ENCODE data around the gene SLC7A10. TPM values are rescaled to one million over a fixed set of nuclear protein-coding genes. Genes with fewer than 3 reads are reported as not detected.

SLC7A10 gene
- total RNA-seq, result not detected

- H3K27ac ChIP-seq, result no peak within 1 kb of the TSS
- no peaks in the 10 kb centered on the region for H3K9me3 ChIP-seq
- no peaks in the 10 kb centered on the region for H3K36me3 ChIP-seq
- intact Hi-C loops (cut with DNase I), result no loop called here
- H3K9ac ChIP-seq (ENCODE audit: low read depth in 2 of 2, low read length in 2 of 2), result no peak within 1 kb of the TSS
- H3K27me3 ChIP-seq, result peaks cover 37% of the 10 kb centered on the region
- H3K4me3 ChIP-seq, result peak within 1 kb of the TSS; percentile 30
- TF ChIP-seq, protein P1, sequence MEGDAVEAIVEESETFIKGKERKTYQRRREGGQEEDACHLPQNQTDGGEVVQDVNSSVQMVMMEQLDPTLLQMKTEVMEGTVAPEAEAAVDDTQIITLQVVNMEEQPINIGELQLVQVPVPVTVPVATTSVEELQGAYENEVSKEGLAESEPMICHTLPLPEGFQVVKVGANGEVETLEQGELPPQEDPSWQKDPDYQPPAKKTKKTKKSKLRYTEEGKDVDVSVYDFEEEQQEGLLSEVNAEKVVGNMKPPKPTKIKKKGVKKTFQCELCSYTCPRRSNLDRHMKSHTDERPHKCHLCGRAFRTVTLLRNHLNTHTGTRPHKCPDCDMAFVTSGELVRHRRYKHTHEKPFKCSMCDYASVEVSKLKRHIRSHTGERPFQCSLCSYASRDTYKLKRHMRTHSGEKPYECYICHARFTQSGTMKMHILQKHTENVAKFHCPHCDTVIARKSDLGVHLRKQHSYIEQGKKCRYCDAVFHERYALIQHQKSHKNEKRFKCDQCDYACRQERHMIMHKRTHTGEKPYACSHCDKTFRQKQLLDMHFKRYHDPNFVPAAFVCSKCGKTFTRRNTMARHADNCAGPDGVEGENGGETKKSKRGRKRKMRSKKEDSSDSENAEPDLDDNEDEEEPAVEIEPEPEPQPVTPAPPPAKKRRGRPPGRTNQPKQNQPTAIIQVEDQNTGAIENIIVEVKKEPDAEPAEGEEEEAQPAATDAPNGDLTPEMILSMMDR (IDR thresholded peaks at IDR 0.05), result no peak
- peaks cover 4% of the 10 kb centered on the region for H3K4me1 ChIP-seq
- DNase-seq, result no peak
These were observed at the start of gene SLC7A10 for GRCh38 chr19:33225458-33225926. Gene SLC7A10 (minus strand): TSS chr19:33225850. CDS start chr19:33225703, 147 bp downstream.

GRCh38 chr19:33274663-33275558, 49.3 kb upstream of the SLC7A10 start:
- Histone ChIP-seq H3K27me3 (no peaks in the 10 kb centered on the region), H3K4me3 (no peak overlapping the region), H3K9me3 (no peaks in the 10 kb centered on the region), H3K4me1 (peaks cover 15% of the 10 kb centered on the region), H3K9ac (ENCODE audit: low read depth in 2 of 2, low read length in 2 of 2) (peak overlapping the region in 1 of 2 donors; percentile 78), H3K27ac (peak overlapping the region; percentile 61), H3K36me3 (no peaks in the 10 kb centered on the region)
- DNase-seq, result no peak
- intact Hi-C loops (cut with DNase I), result no loop called here
- TF ChIP-seq, protein P1 (IDR thresholded peaks at IDR 0.05), result no peak

GRCh38 chr19:33273881-33274662, 48.4 kb upstream of the SLC7A10 start:
- H3K36me3 ChIP-seq, result no peaks in the 10 kb centered on the region
- intact Hi-C loops (cut with DNase I), result no loop called here
- TF ChIP-seq, protein P1 (IDR thresholded peaks at IDR 0.05), result no peak
- H3K9me3 ChIP-seq, result no peaks in the 10 kb centered on the region
- H3K9ac ChIP-seq (ENCODE audit: low read depth in 2 of 2, low read length in 2 of 2), result peak overlapping the region; percentile 46 to 78
- H3K4me1 ChIP-seq, result peaks cover 15% of the 10 kb centered on the region
- DNase-seq, result peak; percentile 84
- peak overlapping the region; percentile 61 for H3K27ac ChIP-seq
- no peaks in the 10 kb centered on the region for H3K27me3 ChIP-seq
- no peak overlapping the region for H3K4me3 ChIP-seq

GRCh38 chr19:33273065-33273736, 47.6 kb upstream of the SLC7A10 start:
- TF ChIP-seq, protein P1 (IDR thresholded peaks at IDR 0.05), result no peak
- Histone ChIP-seq H3K9me3 (no peaks in the 10 kb centered on the region), H3K27me3 (no peaks in the 10 kb centered on the region), H3K27ac (peak overlapping the region; percentile 61), H3K4me3 (no peak overlapping the region), H3K36me3 (no peaks in the 10 kb centered on the region), H3K4me1 (peaks cover 15% of the 10 kb centered on the region), H3K9ac (ENCODE audit: low read depth in 2 of 2, low read length in 2 of 2) (peak overlapping the region in 1 of 2 donors; percentile 48)
- intact Hi-C loops (cut with DNase I), result no loop called here
- no peak for DNase-seq
